ENCODE data around the gene PLOD2. TPM values are rescaled to one million over a fixed set of nuclear protein-coding genes. Genes with fewer than 3 reads are reported as not detected.

PLOD2 gene
- polyA plus RNA-seq, 1 experiment, result 33.2 TPM

DNA sequence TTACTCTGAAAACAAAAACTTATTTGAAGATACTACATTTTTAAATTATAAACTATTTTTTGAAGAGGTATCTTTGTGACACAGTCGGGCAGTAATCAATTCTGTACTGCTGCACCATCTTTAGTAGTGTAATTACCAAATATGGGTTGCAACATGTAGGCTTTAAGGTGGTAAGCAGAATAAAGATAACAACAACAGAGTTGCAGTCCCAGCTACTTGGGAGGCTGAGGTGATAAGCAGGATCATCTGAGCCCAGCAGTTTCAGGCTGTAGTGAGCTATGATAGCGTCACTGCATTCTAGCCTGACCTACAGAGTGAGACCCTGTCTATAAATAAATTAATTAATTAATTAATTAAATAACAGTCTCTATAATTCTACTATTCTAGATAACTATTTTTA, 6.0 kb downstream of the PLOD2 start:
- no peak for DNase-seq (ENCODE audit: low read depth)
- Histone ChIP-seq H3K27me3 (ENCODE audit: control insufficient read depth, insufficient read depth, low read length) (no peaks in the 10 kb centered on the region), H3K36me3 (ENCODE audit: control insufficient read depth, insufficient read depth, low read length) (peaks cover 3% of the 10 kb centered on the region; the same call in 1 of the 2 replicates), H3K4me3 (ENCODE audit: low read depth, low read length) (no peak overlapping the region)
- POLR2A ChIA-PET, result no interaction called here
- TF ChIP-seq CTCF (IDR thresholded peaks at IDR 0.05; ENCODE audit: insufficient read depth, low read depth, low read length), result no peak
- CTCF ChIA-PET, result interaction anchor here (0.9 to 2.1 kb wide), 2 partner anchors 9 to 35 kb away, joined by 3 to 9 read pairs; no protein-coding TSS in a partner anchor

DNA sequence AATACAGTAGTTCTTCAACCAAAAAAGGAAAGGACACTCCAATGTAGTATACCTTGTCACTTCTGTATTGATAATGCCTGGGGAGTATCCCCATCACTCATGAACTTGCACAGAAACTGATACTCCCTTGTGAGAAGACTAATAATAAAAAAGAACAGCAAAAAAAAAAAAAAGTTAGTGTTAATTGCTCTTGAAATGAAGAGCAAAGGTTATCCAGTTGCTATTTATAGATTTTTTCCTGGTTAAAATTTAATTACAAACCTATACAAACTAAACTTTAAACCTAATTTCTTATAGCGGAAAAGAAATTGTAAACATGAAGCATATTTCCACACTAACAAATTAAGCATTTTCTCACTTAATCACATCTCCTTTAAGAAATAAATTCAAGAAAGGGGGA, 6.7 kb downstream of the PLOD2 start:
- ChIA-PET CTCF (no interaction called here), POLR2A (no interaction called here)
- no peaks in the 10 kb centered on the region for H3K27me3 ChIP-seq (ENCODE audit: control insufficient read depth, insufficient read depth, low read length)
- no peak for TF ChIP-seq CTCF (IDR thresholded peaks at IDR 0.05; ENCODE audit: insufficient read depth, low read depth, low read length)
- H3K36me3 ChIP-seq (ENCODE audit: control insufficient read depth, insufficient read depth, low read length), result peaks cover 3% of the 10 kb centered on the region; the same call in 1 of the 2 replicates
- no peak for DNase-seq (ENCODE audit: low read depth)
- no peak overlapping the region for H3K4me3 ChIP-seq (ENCODE audit: low read depth, low read length)

DNA sequence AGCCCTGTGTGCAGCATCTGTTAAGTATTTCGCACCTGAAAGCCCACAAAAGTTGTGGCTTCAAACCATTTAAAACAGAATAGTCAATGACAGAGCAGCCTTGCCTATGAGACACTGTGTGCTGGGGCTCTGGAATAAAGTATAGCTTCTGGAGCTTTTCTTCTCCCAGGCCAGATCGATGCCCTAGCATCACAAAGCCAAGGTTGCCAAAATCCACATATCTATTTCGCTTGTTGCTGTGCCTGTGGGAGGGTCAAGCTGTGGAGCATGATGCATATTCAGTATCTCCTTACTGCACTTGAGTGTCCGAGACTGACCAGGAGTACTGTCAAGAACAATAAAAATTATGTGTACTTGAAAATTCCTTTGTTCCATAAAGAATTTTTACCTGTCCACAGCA, 7.6 kb downstream of the PLOD2 start:
- no peak for TF ChIP-seq CTCF (IDR thresholded peaks at IDR 0.05; ENCODE audit: insufficient read depth, low read depth, low read length)
- CTCF ChIA-PET, result interaction anchor here (1.1 kb wide), 1 partner anchor 35 kb away, joined by 3 read pairs; no protein-coding TSS in a partner anchor
- POLR2A ChIA-PET, result no interaction called here

DNA sequence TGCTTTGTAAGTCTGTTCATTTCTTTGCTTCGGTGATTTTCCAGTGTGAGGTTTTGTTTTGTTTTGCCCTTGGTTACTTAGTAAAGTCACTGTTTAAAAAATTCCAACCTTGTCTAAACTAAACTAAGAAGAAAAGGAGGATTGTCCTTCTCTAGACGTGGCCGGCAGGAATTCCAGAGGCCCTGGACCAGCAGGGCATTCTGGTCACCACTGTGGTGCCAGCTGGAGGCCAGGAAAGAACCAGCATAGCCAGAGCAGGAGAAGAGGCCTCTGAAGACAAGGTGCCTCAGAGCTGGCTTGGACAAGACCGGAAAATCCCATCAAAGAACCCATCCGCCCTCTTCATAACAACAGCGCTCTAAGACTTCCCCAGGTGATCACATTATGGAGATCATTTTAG, 8.2 kb downstream of the PLOD2 start:
- ChIA-PET CTCF (interaction anchor here (1.1 kb wide), 1 partner anchor 36 kb away, joined by 3 read pairs; no protein-coding TSS in a partner anchor), POLR2A (no interaction called here)
- no peak for TF ChIP-seq CTCF (IDR thresholded peaks at IDR 0.05; ENCODE audit: insufficient read depth, low read depth, low read length)

More for the DNA sequence above, 7.6 kb downstream of the PLOD2 start:
- Histone ChIP-seq H3K36me3 (ENCODE audit: control insufficient read depth, insufficient read depth, low read length) (peaks cover 3% of the 10 kb centered on the region; the same call in 1 of the 2 replicates), H3K4me3 (ENCODE audit: low read depth, low read length) (no peak overlapping the region), H3K27me3 (ENCODE audit: control insufficient read depth, insufficient read depth, low read length) (no peaks in the 10 kb centered on the region)
- no peak for DNase-seq (ENCODE audit: low read depth)

GRCh38 chr3:146148468-146148931, 12.5 kb downstream of the PLOD2 start:
- DNase-seq (ENCODE audit: low read depth), result no peak
- POLR2A ChIA-PET, result no interaction called here
- Histone ChIP-seq H3K36me3 (ENCODE audit: control insufficient read depth, insufficient read depth, low read length) (peaks cover 5% of the 10 kb centered on the region), H3K4me3 (ENCODE audit: low read depth, low read length) (no peak overlapping the region), H3K27me3 (ENCODE audit: control insufficient read depth, insufficient read depth, low read length) (no peaks in the 10 kb centered on the region)
- TF ChIP-seq CTCF (IDR thresholded peaks at IDR 0.05; ENCODE audit: insufficient read depth, low read depth, low read length), result peak; percentile 34; the same call in 1 of the 2 replicates
- CTCF ChIA-PET, result interaction anchor here (0.6 to 1.1 kb wide), 3 partner anchors 9 to 88 kb away, joined by 3 read pairs; no protein-coding TSS in a partner anchor

More for the DNA sequence above, 8.2 kb downstream of the PLOD2 start:
- Histone ChIP-seq H3K36me3 (ENCODE audit: control insufficient read depth, insufficient read depth, low read length) (peaks cover 3% of the 10 kb centered on the region; the same call in 1 of the 2 replicates), H3K4me3 (ENCODE audit: low read depth, low read length) (no peak overlapping the region), H3K27me3 (ENCODE audit: control insufficient read depth, insufficient read depth, low read length) (no peaks in the 10 kb centered on the region)
- no peak for DNase-seq (ENCODE audit: low read depth)
